Omental fat pad (tissue), 4 donors: ENCODE data around the gene FHIP1A. TPM values are rescaled to one million over a fixed set of nuclear protein-coding genes. Genes with fewer than 3 reads are reported as not detected.

Source experiments
- ATAC-seq: fragments of 150-250 bp; one replicate; pipeline ENCODE4 v1.9.1; 2016; ENCODE audit warnings: mild to moderate bottlenecking, moderate library complexity; ENCODE audit not compliant: low FRiP score
- DNase-seq: peaks from one replicate; pipeline ENCODE4 v3.0.0-alpha.2; 2019; ENCODE audit warnings: low spot score
- CTCF ChIP-seq, 3 donors: fragments of 450-650 bp; IDR thresholded peaks; one replicate each; pipeline ENCODE4 v1.5.1; 2016 to 2017; ENCODE audit warnings: antibody characterized with exemption in 3 of 3, mild to moderate bottlenecking in 3 of 3, moderate library complexity in 2 of 3
- total RNA-seq, 4 donors: library from RNA; depleted of rRNA; stranded (reverse); fragments of >200 nt; gene quantifications; one replicate each; pipeline ENCODE4 v1.1.0, GENCODE V29; 2016

The FHIP1A gene
- 10 to 100 TPM in 1 of 4 donors, 1 to 10 TPM in 2, under 1 TPM in 1; 0.32 to 29.1 (median 6.2) TPM for total RNA-seq

DNA sequence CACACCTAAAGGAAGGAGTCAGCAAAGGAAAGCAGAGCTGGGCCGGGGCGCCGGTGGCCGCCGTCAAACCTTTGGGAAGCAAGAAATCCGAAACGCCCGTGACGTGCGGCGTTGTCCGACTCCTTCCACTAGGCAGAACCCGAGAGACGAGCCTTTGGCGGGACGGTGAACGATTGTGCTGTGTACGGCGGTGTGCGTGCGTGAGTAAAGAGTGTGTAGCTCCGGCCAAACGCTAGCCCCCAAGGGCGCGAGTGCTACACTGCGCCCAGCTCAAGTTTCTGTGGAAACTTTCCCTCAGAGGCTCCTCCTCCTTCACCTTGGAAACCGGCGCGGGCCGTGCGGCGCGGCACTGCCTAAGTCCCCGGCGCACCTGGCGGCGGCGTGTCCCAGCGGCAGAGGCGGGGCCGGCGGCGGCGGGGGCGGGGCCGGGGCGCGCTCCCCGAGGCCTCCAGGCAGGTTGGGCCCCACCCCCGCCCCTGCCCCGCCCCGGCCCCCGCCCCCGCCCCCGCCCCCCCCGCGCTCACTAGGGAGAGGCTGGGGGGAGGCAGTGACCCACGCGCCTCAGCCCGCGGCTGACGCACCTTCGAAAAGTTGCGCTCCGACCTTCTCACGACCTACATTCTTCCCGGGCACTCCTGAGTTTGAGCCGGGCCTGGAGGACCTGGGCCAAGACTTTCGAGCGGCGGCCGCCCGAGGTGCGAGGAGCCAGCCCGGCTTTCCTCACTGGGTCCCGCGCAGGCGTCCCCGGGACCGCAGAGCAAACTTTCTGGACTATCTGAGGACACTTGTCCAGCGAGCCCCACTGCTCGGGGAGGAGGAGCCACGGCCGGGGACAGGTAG, at the start of gene FHIP1A:
TSS of gene FHIP1A (plus strand) at position 547 of the 840 bp plus-strand sequence. CDS start 157,084 bp downstream, outside the sequence.
- ATAC-seq (peak; percentile 95), DNase-seq (peak; percentile 48)
- TF ChIP-seq CTCF (IDR thresholded peaks at IDR 0.05) = no peak

DNA sequence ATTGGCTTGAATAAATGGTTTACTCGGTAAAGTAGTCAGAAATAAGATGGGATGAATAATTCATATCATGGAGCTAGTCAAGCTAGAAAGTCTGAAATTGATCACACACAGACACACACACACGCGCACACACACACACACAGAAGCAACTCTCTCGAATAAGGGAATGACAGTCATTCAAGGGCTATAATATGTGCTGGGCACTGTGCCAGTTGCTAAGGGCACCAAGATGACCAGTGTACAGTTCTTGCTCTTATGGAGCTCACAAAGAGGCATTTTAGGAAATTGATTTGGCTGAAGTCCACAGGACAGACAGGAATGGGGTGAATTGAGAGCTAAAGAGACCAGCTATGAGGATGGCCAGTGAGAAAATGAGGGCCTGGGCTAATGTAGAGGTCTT, 49.4 kb upstream of the FHIP1A start:
- TF ChIP-seq CTCF (IDR thresholded peaks at IDR 0.05) = no peak
- no peak for DNase-seq
- no peak for ATAC-seq

DNA sequence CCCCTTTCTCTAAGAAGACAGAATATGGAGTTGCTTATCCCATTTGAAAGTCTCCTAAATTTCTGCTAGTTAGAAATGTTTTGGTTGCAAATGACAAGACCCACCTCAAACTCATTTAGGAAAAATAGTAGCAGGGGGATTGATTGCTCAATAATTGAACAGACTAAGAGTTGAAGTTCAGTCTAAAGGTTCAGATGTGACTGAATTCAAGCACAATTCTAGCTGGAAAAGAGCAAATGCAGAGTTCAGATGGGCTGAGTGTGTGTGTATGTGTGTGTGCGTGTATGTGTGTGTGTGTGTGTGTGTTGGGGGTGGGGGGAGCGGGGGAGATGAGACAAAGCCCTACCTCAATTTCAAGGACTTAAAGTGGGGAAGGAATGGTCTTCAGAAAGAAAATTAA, 47.9 kb upstream of the FHIP1A start:
- no peak for TF ChIP-seq CTCF (IDR thresholded peaks at IDR 0.05)
- no peak for ATAC-seq
- DNase-seq = no peak

DNA sequence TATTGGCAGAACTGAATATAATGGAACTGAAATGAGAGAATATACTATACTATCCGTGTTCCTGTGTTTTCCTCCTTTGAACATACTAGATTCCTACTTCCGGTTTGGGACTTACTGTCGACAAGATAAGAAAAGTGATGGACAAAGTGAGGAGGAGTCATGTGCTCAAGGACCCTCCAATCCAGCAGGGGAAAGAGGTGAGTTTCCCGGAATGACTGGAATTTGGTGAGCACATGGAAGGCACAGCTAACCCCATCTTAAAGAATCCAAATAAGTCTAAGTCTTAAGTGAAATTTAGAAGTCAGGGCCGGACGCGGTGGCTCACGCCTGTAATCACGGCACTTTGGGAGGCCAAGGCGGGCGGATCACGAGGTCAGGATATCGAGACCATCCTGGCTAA, 47.0 kb upstream of the FHIP1A start:
- DNase-seq (no peak), ATAC-seq (no peak)
- no peak for TF ChIP-seq CTCF (IDR thresholded peaks at IDR 0.05)

GRCh38 chr4:151362404-151363164, 46.4 kb upstream of the FHIP1A start:
- TF ChIP-seq CTCF (IDR thresholded peaks at IDR 0.05) = peak in 2 of 3 donors; percentile 51 to 62
- ATAC-seq = peak; percentile 97

DNA sequence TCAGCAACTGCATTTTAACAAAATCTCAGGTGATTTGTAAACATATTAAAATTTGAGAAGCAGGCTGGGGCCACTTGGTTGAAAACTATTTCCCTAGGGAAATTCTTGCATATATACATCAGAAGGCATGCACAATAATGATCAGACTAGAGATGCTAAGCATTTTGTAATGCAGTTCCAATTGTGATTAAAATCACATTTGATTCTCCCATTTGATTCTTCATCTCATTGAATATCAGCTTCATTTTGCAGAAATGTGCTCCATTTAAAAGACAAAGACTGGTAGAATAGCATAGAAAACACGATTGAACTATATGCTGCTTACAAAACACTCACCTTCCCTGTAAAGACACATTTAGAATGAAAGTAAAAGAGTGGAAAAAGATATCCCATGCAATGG, 32.4 kb upstream of the FHIP1A start:
- TF ChIP-seq CTCF (IDR thresholded peaks at IDR 0.05) = no peak
- DNase-seq (no peak), ATAC-seq (no peak)

More at GRCh38 chr4:151362404-151363164, 46.4 kb upstream of the FHIP1A start:
- peak; percentile 64 for DNase-seq
